ENCODE measurements around the gene AURKAIP1.

The AURKAIP1 gene

DNA sequence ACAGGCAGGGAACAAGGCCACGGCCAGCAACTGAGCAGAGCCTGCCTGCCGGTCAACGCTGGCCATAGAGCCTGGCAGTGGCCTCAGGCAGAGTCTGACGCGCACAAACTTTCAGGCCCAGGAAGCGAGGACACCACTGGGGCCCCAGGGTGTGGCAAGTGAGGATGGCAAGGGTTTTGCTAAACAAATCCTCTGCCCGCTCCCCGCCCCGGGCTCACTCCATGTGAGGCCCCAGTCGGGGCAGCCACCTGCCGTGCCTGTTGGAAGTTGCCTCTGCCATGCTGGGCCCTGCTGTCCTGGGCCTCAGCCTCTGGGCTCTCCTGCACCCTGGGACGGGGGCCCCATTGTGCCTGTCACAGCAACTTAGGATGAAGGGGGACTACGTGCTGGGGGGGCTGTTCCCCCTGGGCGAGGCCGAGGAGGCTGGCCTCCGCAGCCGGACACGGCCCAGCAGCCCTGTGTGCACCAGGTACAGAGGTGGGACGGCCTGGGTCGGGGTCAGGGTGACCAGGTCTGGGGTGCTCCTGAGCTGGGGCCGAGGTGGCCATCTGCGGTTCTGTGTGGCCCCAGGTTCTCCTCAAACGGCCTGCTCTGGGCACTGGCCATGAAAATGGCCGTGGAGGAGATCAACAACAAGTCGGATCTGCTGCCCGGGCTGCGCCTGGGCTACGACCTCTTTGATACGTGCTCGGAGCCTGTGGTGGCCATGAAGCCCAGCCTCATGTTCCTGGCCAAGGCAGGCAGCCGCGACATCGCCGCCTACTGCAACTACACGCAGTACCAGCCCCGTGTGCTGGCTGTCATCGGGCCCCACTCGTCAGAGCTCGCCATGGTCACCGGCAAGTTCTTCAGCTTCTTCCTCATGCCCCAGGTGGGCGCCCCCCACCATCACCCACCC, 43.7 kb downstream of the AURKAIP1 start, which contains the start of gene TAS1R3:
TSS of gene TAS1R3 (plus strand) at position 213 of the 898 bp plus-strand sequence. CDS start at position 279, 66 bp downstream.
- DNase-seq (ENCODE audit: low read depth), result no peak

- no peak for DNase-seq (ENCODE audit: low read depth)
Observed at GRCh38 chr1:1330366-1331067, 44.5 kb downstream of the AURKAIP1 start.

DNA sequence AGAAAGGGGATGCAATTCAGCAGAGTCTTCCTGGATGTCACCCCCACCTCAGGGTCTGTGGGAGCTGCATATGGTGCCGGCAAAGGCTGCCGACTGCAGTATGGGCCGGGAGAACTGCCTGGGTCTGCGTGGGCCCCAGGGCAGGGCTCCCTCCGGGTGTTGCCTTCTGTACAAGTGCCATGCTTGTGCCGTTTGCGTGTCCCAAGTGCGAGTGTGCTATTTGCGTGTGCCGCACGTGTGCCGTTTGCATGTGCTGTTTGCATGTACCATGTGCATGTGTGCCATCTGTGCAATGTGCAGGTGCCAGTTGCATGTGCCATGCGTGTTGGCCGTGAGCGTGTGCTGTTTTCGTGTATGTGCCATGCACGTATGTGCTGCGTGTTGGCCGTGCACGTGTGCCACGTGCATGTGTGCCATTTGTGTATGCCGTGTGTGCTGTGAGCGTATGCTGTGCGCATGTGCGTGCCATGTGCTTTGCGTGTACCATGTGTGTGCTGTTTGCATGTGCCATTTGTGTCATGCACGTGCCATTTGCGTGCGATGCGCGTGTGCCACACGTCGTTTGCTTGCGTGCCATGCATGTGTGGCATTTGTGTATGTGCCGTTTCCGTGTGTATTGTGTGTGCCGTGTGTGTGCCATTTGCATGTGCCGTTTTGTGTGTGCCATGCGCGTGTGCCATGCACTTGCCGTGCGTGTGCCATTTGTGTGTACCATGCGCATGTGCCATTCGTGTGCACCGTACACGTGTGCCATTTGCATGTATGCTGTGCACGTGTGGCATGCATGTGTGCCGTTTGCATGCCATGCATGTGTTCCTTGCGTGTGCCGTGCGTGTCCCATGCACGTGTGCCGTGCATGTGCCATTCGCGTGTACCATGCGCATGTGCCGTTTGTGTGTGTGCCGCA, 45.5 kb downstream of the AURKAIP1 start:
- DNase-seq (ENCODE audit: low read depth), result no peak

- DNase-seq (ENCODE audit: low read depth), result no peak
Observed at GRCh38 chr1:1328254-1328653, 46.8 kb downstream of the AURKAIP1 start.

GRCh38 chr1:1327291-1327690, 47.7 kb downstream of the AURKAIP1 start:
- DNase-seq (ENCODE audit: low read depth), result no peak

DNA sequence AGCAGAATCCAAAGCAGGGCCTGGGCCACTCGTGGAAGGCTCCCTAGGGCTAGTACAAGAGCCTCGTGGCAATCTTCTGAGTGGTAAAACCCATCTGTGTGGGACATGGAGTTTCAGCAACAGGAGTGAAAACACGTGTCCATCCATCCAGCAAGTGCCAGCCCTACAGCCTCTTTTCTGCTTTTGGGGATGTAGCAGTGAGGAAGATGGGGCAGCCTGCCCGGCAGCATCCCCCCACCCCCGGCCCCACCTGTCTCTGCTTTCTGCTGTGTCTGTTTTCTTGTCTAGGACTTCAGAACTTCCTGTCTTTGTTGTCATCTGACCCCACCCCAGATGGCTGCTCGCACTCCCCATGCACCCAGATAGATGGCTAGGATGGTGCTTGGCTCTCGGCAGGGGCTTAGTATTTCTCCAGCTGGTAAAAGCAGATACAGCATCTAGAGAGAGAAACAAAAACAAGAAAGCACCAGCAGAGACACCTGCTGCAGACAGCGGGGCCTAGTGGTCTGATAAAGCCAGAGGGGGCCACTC, 48.9 kb downstream of the AURKAIP1 start:
- DNase-seq (ENCODE audit: low read depth), result no peak

DNA sequence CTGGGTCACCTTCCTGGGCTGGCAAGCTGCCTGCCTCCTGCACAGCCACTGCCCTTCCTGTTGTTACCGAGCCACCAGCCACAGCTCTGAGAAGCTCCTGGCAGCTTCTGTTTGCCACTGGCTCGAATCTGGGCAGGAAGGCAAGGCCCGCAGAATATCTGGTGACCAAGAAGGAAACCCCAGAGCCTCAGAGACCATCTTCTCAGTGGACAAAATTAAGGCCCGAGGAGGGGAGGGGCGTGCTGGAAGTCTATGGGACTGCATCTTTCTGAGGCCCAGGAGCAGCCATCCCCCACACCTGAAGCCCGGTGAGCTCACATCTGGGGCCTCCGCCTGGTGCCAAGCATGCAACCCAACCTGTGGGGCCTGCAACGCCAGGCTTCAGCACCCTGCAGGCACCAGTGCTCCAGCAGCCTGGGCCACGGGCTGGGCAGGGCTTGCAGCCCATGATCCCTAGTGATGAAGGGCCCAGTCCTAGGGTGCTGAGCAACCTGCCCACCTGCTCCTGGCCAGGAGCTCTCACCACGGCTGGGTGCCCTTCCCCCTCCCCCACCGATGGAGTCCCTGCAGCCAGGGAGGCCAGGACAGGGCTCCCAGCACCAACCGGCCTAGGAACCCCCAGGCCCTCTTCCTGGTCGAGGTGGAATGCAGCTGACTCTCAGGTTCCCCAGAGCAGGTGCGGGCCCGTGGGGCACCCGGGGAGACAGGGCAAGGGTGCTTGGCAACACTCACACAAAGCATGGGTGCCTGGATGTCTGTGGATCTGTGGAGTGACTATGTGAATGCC, 49.5 kb downstream of the AURKAIP1 start:
- DNase-seq (ENCODE audit: low read depth), result no peak

GRCh38 chr1:1324524-1325287, 50.3 kb downstream of the AURKAIP1 start, which contains the start of the genes CPTP and INTS11:
Gene CPTP, plus strand, starts transcription at chr1:1324802. Its CDS starts 2,109 bp downstream, at chr1:1326911.
Gene INTS11, minus strand, starts transcription at chr1:1324660. Its CDS starts 52 bp downstream, at chr1:1324608.
- DNase-seq (ENCODE audit: low read depth), result peak; percentile 97

DNA sequence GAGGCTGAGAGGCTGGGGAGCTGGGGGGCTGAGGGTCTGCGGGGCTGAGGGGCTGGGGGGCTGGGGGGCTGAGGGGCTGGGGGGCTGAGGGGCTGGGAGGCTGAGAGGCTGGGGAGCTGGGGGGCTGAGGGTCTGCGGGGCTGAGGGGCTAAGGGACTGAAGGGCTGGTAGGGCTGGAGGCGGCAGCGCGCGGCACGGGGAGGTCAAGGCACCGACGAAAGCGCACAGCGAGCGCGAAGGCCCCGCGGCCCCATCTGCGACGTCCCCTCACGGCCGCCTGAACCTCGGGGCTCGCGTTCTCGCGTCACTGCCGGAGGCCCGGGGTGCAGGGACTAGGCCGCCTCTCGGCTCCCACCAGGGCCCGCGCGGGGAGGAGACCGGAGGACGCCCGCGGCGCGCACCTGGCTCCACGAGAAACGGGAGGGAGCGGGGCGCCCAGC, 50.9 kb downstream of the AURKAIP1 start:
- DNase-seq (ENCODE audit: low read depth), result no peak

Measured in activated T-cell treated with anti-CD3 and anti-CD28 coated beads for 1 hour (primary cell).